ENCODE data around the gene ACTR3C. TPM values are rescaled to one million over a fixed set of nuclear protein-coding genes. Genes with fewer than 3 reads are reported as not detected.
"Not testable (repeated sequence)": the region's sequence is repeated elsewhere in the genome, so short reads cannot be mapped to it uniquely, and the experiment has no call there.

Gene ACTR3C
- total RNA-seq, 2 experiments from 2014 or later = not detected

DNA sequence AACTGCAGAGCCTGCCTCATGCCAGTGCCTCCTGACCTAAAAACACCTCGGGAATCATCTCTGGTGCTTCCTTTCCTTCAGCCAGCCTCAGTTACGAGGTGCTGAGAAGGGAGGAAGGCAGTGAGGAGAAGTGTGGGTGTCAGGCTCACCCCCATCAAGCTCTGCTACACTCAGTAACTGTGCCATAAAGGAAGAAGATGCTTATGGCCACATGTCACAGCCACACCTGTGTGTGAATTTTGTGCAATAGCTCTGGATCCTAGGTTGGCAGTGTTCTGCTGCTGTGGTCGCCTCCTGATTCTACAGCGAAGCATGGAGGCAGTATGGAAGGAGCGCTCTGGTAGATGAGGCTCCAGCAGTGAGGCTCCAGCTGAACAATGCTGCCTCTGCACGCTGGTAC lies 34.5 kb downstream of the ACTR3C start:
- intact Hi-C loops (cut with micrococcal nuclease; ENCODE audit: unreplicated experiment); BruUV-seq (replicated peaks); H2AFZ ChIP-seq (ENCODE audit: low read length): not testable (repeated sequence)

DNA sequence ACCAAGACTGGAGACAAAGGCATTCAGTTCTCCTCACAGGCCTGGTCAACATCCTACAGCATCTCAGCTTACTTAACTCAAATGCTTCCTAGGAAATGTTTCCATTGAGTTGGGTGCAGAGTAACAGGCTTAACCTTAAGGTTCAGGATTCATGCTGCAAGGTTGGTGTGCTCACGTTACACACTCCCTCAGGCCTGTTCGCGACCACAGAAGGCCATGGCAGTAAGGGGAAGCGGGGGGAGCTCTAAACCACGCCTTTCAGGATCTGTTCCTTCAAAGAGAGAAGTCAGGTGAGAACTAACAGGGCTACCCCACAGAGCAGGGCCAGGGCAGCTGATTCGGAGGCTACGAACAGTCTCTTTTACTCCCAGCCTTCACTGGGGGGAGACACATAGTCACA lies 35.5 kb downstream of the ACTR3C start:
- CTCF ChIA-PET (ENCODE audit: unreplicated experiment); H3K4me2 ChIP-seq (ENCODE audit: low read length); H3K79me2 ChIP-seq (ENCODE audit: insufficient read depth, low read depth, low read length); H3K4me3 ChIP-seq (ENCODE audit: low read depth, low read length, poor library complexity, severe bottlenecking); H3K4me1 ChIP-seq (ENCODE audit: insufficient read depth, low read length, poor library complexity, severe bottlenecking); DNase-seq (ENCODE audit: low spot score); H3K36me3 ChIP-seq (ENCODE audit: insufficient read depth, low read length); H3K9me2 ChIP-seq (ENCODE audit: insufficient read depth, low read length); H4K20me1 ChIP-seq (ENCODE audit: insufficient read depth, low read length); intact Hi-C loops (cut with micrococcal nuclease; ENCODE audit: unreplicated experiment); BruUV-seq (replicated peaks); H2AFZ ChIP-seq (ENCODE audit: low read length); POLR2A ChIA-PET; H3K27ac ChIP-seq (ENCODE audit: low read depth, low read length, poor library complexity, severe bottlenecking); H3K9me3 ChIP-seq (ENCODE audit: low read length): not testable (repeated sequence)

More for the DNA sequence above, 34.5 kb downstream of the ACTR3C start:
- H3K36me3 ChIP-seq (ENCODE audit: insufficient read depth, low read length); POLR2A ChIA-PET; H3K4me3 ChIP-seq (ENCODE audit: low read depth, low read length, poor library complexity, severe bottlenecking); DNase-seq (ENCODE audit: low spot score); H3K9me3 ChIP-seq (ENCODE audit: low read length); H4K20me1 ChIP-seq (ENCODE audit: insufficient read depth, low read length); H3K4me1 ChIP-seq (ENCODE audit: insufficient read depth, low read length, poor library complexity, severe bottlenecking); H3K27ac ChIP-seq (ENCODE audit: low read depth, low read length, poor library complexity, severe bottlenecking); CTCF ChIA-PET (ENCODE audit: unreplicated experiment); H3K9me2 ChIP-seq (ENCODE audit: insufficient read depth, low read length); H3K4me2 ChIP-seq (ENCODE audit: low read length); H3K79me2 ChIP-seq (ENCODE audit: insufficient read depth, low read depth, low read length): not testable (repeated sequence)

DNA sequence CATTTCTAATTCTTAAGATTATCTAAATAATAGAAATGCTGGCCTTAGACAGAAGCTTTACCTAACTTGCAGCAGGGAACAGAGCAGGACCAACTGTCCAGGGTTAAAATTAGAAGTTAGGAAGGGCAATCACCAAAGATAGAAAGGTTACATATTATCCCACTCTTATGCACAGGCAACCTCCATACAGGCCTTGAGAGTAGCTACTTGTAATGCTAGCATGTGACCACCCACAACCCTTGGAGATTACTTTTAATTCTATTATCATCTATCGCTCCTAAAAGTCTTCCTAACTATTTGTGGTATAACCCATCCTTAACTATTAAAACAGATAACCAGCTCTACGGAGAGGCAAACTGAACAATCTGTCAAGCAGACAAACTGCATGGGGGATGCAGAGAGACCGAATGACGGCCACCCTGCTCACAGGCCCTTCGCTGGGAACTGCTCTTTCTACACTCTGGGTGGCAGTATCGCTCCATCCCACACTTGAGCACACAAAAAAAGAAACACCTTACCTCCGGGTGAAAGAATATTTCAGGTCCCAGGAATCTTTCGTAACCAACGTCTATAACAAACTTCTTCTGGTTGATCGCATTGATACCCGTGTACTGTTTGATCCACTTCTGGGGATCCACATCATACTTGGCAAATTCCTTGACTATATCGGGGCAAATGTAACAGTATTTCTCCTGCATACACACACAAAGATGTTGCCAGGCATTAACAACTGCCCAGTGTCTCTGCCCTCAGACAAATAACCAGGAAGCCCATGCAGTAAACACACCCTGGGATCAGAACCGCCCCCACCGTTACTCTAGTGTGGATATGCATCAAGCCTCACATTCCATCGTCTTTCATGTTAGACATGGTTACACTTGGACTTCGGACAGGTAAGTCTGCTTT lies 37.2 kb downstream of the ACTR3C start:
- H4K20me1 ChIP-seq (ENCODE audit: insufficient read depth, low read length); CTCF ChIA-PET (ENCODE audit: unreplicated experiment); H3K79me2 ChIP-seq (ENCODE audit: insufficient read depth, low read depth, low read length); H3K9me2 ChIP-seq (ENCODE audit: insufficient read depth, low read length); H3K4me2 ChIP-seq (ENCODE audit: low read length); POLR2A ChIA-PET; H2AFZ ChIP-seq (ENCODE audit: low read length); H3K4me3 ChIP-seq (ENCODE audit: low read depth, low read length, poor library complexity, severe bottlenecking); BruUV-seq (replicated peaks); H3K27ac ChIP-seq (ENCODE audit: low read depth, low read length, poor library complexity, severe bottlenecking); H3K36me3 ChIP-seq (ENCODE audit: insufficient read depth, low read length); H3K9me3 ChIP-seq (ENCODE audit: low read length); H3K4me1 ChIP-seq (ENCODE audit: insufficient read depth, low read length, poor library complexity, severe bottlenecking): not testable (repeated sequence)
- TF ChIP-seq, protein P1, sequence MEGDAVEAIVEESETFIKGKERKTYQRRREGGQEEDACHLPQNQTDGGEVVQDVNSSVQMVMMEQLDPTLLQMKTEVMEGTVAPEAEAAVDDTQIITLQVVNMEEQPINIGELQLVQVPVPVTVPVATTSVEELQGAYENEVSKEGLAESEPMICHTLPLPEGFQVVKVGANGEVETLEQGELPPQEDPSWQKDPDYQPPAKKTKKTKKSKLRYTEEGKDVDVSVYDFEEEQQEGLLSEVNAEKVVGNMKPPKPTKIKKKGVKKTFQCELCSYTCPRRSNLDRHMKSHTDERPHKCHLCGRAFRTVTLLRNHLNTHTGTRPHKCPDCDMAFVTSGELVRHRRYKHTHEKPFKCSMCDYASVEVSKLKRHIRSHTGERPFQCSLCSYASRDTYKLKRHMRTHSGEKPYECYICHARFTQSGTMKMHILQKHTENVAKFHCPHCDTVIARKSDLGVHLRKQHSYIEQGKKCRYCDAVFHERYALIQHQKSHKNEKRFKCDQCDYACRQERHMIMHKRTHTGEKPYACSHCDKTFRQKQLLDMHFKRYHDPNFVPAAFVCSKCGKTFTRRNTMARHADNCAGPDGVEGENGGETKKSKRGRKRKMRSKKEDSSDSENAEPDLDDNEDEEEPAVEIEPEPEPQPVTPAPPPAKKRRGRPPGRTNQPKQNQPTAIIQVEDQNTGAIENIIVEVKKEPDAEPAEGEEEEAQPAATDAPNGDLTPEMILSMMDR (conservative IDR thresholded peaks at IDR 0.05; ENCODE audit: low read length) = peak; percentile 64
- DNase-seq (ENCODE audit: low spot score) = peak; percentile 3
- intact Hi-C loops (cut with micrococcal nuclease; ENCODE audit: unreplicated experiment) = loop anchor here (1.0 kb wide), 1 partner anchor 135 kb away; no protein-coding TSS in a partner anchor

DNA sequence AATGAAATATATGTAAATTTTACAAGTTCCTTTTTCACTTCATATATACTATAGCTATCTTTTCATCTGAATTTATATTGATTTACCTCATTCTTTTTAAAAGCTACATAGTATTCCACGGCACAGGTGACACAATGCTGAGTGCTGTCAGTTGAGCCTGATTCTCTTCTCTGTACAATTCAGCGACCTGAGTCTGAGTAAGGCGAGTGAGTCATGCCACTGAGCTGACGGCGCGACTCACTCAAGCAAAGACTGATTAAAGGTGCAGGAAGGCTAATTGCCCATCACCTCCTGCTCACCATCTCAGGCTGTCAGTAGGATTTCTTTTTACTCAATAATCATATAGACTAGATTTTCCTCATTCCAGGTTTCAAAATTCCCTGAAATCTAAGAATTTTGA lies 39.7 kb downstream of the ACTR3C start:
- H4K20me1 ChIP-seq (ENCODE audit: insufficient read depth, low read length); H3K4me3 ChIP-seq (ENCODE audit: low read depth, low read length, poor library complexity, severe bottlenecking); DNase-seq (ENCODE audit: low spot score); H2AFZ ChIP-seq (ENCODE audit: low read length); H3K27ac ChIP-seq (ENCODE audit: low read depth, low read length, poor library complexity, severe bottlenecking); H3K36me3 ChIP-seq (ENCODE audit: insufficient read depth, low read length); H3K79me2 ChIP-seq (ENCODE audit: insufficient read depth, low read depth, low read length); intact Hi-C loops (cut with micrococcal nuclease; ENCODE audit: unreplicated experiment); H3K4me1 ChIP-seq (ENCODE audit: insufficient read depth, low read length, poor library complexity, severe bottlenecking); H3K4me2 ChIP-seq (ENCODE audit: low read length); BruUV-seq (replicated peaks); H3K9me3 ChIP-seq (ENCODE audit: low read length); H3K9me2 ChIP-seq (ENCODE audit: insufficient read depth, low read length); POLR2A ChIA-PET; CTCF ChIA-PET (ENCODE audit: unreplicated experiment): not testable (repeated sequence)

DNA sequence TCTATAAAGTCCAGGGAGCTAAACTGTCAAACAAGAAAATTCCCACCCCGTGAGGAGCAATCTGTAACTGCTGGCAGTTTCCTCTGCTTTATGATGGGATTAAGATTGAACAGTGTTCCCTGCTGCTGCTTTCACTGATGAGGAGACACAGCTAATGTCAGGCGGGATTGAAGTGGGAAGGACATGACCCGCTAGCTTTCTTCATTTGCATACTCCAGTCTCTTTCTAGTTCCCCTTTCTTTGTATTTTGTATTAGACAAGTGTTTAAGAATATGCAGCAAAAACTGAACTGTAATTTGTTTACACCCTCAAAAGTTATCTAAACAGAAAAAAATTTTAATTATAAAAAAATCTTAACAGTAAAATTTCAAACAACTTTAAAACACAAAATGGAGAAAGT lies 40.2 kb downstream of the ACTR3C start:
- H3K36me3 ChIP-seq (ENCODE audit: insufficient read depth, low read length); POLR2A ChIA-PET; H3K4me2 ChIP-seq (ENCODE audit: low read length); DNase-seq (ENCODE audit: low spot score); H3K4me3 ChIP-seq (ENCODE audit: low read depth, low read length, poor library complexity, severe bottlenecking); H2AFZ ChIP-seq (ENCODE audit: low read length); BruUV-seq (replicated peaks); intact Hi-C loops (cut with micrococcal nuclease; ENCODE audit: unreplicated experiment); H3K27ac ChIP-seq (ENCODE audit: low read depth, low read length, poor library complexity, severe bottlenecking); H3K9me2 ChIP-seq (ENCODE audit: insufficient read depth, low read length); CTCF ChIA-PET (ENCODE audit: unreplicated experiment); H4K20me1 ChIP-seq (ENCODE audit: insufficient read depth, low read length); H3K79me2 ChIP-seq (ENCODE audit: insufficient read depth, low read depth, low read length); H3K9me3 ChIP-seq (ENCODE audit: low read length); H3K4me1 ChIP-seq (ENCODE audit: insufficient read depth, low read length, poor library complexity, severe bottlenecking): not testable (repeated sequence)
